PFSK-1 (cell line): ENCODE data around the gene ZFPM1.

Source experiments
- FOXP2 ChIP-seq: optimal IDR thresholded peaks from 2 replicates; pipeline ENCODE3; 2011; ENCODE audit warnings: borderline replicate concordance, control low read depth, inconsistent platforms; ENCODE audit not compliant: insufficient read depth; ENCODE audit errors: extremely low read length, extremely low read depth
- POLR2AphosphoS5 ChIP-seq: IDR thresholded peaks from 2 replicates; pipeline ENCODE4 v1.6.1; 2012; ENCODE audit warnings: low read depth, mild to moderate bottlenecking, control low read depth, low read length, moderate library complexity
- SIN3A ChIP-seq: IDR thresholded peaks from 2 replicates; pipeline ENCODE4 v1.6.1; 2012; ENCODE audit warnings: mild to moderate bottlenecking, low read length, moderate library complexity, borderline replicate concordance; ENCODE audit not compliant: insufficient read depth
- TAF1 ChIP-seq: IDR thresholded peaks from 2 replicates; pipeline ENCODE4 v1.6.1; 2012; ENCODE audit warnings: low read length, control low read depth, borderline replicate concordance; ENCODE audit not compliant: insufficient read depth
- TF ChIP-seq, protein P1 (sequence below), 2 experiments: IDR thresholded peaks; 2 replicates each; pipeline versions ENCODE4 v1.6.1 to v1.8.0; 2011 to 2012; ENCODE audit warnings: low read depth in 2 of 2, low read length in 2 of 2, control low read depth in 1 of 2, inconsistent platforms in 1 of 2, mild to moderate bottlenecking in 1 of 2, moderate library complexity in 1 of 2; ENCODE audit not compliant: insufficient read depth in 1 of 2

ZFPM1 gene

DNA sequence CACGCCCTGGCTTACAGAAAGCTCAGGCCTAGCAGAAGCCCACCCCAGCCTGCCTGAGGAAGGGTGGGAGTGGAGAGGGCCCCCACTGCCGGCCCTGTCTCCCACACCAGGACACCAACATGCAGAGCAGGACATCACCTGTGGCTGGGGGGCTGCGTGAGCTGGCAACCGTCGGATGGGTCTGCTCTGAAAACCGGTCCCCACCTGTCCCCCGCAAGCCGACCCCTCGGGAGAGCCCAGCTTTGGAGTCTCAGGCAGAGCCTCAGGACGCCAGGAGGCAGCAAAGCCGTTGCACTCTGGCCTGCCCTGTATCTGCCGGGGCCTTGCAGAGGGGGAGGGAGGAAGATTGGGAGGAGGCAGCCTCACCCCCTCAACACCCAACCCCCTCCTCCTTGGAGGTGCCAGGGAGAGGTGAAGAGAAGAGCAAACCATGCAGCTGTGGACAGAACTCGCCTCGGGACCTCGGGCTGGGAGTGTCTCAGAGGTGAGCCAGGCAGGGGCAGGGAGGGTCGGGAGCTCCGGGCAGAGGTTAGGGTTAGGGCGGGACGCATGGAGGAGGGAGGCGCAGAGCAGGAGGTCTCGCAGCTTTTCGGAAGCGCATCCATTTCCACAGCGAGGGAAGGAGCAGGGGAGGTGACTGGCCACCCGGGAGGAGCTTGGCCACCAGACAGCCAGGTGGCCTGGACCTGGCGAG lies 86.7 kb downstream of the ZFPM1 start:
- TF ChIP-seq, protein P1, sequence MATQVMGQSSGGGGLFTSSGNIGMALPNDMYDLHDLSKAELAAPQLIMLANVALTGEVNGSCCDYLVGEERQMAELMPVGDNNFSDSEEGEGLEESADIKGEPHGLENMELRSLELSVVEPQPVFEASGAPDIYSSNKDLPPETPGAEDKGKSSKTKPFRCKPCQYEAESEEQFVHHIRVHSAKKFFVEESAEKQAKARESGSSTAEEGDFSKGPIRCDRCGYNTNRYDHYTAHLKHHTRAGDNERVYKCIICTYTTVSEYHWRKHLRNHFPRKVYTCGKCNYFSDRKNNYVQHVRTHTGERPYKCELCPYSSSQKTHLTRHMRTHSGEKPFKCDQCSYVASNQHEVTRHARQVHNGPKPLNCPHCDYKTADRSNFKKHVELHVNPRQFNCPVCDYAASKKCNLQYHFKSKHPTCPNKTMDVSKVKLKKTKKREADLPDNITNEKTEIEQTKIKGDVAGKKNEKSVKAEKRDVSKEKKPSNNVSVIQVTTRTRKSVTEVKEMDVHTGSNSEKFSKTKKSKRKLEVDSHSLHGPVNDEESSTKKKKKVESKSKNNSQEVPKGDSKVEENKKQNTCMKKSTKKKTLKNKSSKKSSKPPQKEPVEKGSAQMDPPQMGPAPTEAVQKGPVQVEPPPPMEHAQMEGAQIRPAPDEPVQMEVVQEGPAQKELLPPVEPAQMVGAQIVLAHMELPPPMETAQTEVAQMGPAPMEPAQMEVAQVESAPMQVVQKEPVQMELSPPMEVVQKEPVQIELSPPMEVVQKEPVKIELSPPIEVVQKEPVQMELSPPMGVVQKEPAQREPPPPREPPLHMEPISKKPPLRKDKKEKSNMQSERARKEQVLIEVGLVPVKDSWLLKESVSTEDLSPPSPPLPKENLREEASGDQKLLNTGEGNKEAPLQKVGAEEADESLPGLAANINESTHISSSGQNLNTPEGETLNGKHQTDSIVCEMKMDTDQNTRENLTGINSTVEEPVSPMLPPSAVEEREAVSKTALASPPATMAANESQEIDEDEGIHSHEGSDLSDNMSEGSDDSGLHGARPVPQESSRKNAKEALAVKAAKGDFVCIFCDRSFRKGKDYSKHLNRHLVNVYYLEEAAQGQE (IDR thresholded peaks at IDR 0.05; ENCODE audit: insufficient read depth in 1 of 2, low read depth in 2 of 2, low read length in 2 of 2) = no peak
- TF ChIP-seq FOXP2 = no peak
- TF ChIP-seq SIN3A = no peak
- TF ChIP-seq TAF1 = no peak
- no peak for TF ChIP-seq POLR2AphosphoS5

DNA sequence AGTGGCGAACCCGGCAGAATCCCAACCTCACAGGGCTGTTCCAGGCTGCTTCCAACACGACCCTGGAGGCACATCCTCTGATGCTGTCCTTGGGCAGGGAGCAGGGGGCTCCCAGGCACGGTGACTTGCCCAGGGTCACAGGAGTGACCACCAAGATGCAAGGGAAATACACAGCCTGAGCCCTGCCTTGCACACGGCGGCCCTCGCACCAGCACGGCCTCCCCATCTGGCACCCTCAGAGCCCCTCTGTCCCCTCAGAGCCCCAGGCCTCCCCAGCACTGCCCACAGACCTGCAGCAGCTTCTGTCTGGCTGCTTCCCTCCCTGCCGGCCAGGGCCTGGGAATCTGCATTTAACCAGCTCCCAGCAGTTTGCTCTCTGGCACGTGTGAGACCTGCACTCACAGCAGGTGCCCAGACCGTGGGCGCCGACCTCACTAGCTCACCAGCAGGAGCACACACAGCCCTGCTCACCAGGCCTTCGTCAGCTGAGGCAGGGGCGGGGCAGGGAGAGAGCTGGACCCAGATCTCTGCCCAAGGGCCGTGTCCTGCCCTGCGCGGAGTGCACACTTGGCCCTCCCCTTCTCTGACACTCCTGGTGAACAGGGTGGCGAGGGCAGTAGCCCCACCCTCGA lies 87.4 kb downstream of the ZFPM1 start:
- TF ChIP-seq SIN3A (no peak), POLR2AphosphoS5 (no peak), TAF1 (no peak), FOXP2 (no peak)
- TF ChIP-seq, protein P1 (IDR thresholded peaks at IDR 0.05; ENCODE audit: insufficient read depth in 1 of 2, low read depth in 2 of 2, low read length in 2 of 2) = no peak

DNA sequence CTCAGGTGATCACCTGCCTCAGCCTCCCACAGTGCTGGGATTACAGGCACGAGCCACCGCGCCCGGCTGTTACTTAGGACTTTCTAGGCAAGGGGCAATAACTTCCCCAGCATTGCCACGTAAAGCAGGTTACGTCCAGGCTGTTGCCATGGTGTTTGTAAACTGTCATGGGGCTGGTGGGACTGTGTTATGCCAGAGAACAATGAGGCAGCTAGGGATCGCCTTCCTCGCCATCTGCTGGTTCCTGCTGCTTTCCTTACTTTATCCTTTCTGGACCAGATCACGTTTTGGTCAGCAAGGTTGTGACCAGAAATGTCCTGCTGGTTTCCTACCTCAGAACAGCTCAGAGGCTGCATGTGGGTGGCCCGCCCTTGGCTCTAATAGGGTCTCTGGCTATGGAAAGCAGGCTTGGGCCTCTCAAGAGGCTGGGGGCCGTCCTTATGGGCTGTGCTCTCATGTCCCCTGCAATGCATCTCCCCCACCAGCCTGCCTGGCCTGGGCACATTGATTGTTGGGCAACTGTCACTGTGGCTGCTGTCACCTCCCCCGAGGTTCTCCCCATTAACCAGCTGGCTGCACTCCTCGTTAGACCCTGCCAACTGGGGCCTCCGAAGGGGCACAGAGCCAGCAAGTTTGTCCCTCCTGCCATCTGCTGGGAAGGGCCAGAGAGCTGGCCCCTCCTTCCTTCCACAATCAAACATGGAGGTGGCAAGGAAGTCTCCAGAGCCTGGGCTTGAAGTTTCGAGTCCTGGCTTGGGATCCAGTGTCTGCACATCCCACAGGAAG lies 88.9 kb downstream of the ZFPM1 start:
- TF ChIP-seq POLR2AphosphoS5 (no peak), FOXP2 (no peak), TAF1 (no peak)
- TF ChIP-seq, protein P1 (IDR thresholded peaks at IDR 0.05; ENCODE audit: insufficient read depth in 1 of 2, low read depth in 2 of 2, low read length in 2 of 2) = no peak

DNA sequence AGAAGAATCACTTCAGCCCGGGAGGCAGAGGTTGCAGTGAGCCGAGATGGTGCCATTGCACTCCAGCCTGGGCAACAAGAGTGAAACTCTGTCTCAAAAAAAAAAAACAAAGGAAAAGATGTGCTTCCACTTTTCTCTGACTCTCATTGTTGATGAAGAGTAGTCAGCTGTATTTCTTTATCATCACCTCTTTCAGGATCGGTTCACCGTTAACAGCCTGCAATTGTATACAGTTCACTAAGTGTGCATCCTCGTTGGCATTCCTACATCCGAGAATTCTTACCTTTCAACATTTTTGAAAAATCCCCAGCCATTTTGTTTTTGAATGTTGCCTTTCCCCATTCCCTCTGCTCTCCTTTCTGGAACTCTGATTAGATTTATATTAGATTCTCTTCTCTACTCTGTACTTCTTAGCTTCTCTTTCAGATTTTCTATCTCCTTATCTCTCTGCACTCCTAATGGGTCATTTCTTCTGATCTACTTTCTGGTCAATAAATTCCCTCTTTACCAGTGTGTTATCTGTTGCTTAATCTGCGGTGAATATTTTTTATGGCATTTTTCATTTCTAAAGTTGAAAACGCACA lies 90.2 kb downstream of the ZFPM1 start:
- TF ChIP-seq FOXP2 = no peak
- TF ChIP-seq TAF1 = no peak
- no peak for TF ChIP-seq POLR2AphosphoS5
- TF ChIP-seq, protein P1 (IDR thresholded peaks at IDR 0.05; ENCODE audit: insufficient read depth in 1 of 2, low read depth in 2 of 2, low read length in 2 of 2) = no peak
- no peak for TF ChIP-seq SIN3A
